ENCODE data around the gene DIRAS1.
A peak's percentile ranks its signal among the peaks of the same experiment; 100 is the strongest.
"Not testable (repeated sequence)": the region's sequence is repeated elsewhere in the genome, so short reads cannot be mapped to it uniquely, and the experiment has no call there.

DIRAS1 gene

DNA sequence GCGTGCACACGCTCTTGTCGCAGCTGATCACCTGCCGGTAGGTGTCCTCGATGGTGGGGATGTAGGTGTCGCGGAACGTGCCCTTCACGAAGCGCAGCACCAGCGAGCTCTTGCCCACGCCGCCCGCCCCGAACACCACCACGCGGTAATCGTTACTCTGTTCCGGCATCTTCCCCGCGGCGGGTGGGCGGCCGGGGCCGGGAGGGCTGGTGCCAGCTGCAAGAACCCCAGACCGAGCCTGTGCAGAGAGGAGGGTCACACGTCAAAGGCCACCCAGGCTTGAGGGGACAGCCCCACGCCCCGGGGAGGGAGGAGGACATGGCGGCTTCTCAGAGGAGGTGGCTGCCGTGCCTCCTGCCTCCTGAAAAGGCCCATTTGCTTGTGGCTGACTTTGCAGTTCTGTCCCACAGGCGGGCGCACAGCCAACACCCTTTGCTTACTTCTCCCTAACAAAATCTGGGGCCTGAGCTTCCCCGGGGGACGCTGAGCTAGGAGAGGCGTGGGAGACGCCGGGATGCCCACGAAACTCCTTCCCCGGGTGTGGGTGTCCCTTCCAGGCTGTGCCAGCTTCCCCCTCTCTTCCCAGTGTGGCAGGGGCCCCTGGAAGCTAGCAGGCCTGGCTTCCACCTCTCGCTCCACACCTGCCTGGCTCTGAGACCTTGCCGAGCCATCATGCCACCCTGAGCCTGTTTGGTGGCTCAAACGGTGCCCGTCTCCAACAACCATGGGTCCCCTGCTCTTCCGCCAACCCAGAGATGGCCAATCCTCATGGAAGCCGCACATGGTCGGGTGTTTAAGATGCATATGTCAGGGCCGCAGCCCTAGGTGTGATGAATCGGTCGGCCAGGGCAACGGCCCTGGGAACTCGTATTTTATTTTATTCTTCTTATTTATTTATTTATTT lies 3.3 kb downstream of the DIRAS1 start:
- no peak overlapping the region for H3K27ac Mint-ChIP-seq
- H3K27me3 Mint-ChIP-seq, result peaks cover 24 to 69% of the 10 kb centered on the region in 2 donors
- ATAC-seq (replicated peaks) (no peak), DNase-seq (no peak)
- H3K4me1 Mint-ChIP-seq (ENCODE audit: low read depth in 2 of 2), result no peaks in the 10 kb centered on the region
- H3K36me3 Mint-ChIP-seq (ENCODE audit: insufficient read depth), result no peaks in the 10 kb centered on the region
- peak overlapping the region in 1 of 2 donors; percentile 13 for H3K4me3 Mint-ChIP-seq
- peaks cover 6 to 14% of the 10 kb centered on the region in 2 donors for H3K9me3 Mint-ChIP-seq

GRCh38 chr19:2716722-2717637 lies 4.2 kb downstream of the DIRAS1 start:
- ATAC-seq (replicated peaks) (no peak), DNase-seq (no peak)
- Mint-ChIP-seq H3K27me3 (peaks cover 22 to 68% of the 10 kb centered on the region in 2 donors), H3K36me3 (ENCODE audit: insufficient read depth) (no peaks in the 10 kb centered on the region), H3K4me1 (ENCODE audit: low read depth in 2 of 2) (no peaks in the 10 kb centered on the region), H3K4me3 (no peak overlapping the region), H3K9me3 (peaks cover 6 to 14% of the 10 kb centered on the region in 2 donors), H3K27ac (no peak overlapping the region)

DNA sequence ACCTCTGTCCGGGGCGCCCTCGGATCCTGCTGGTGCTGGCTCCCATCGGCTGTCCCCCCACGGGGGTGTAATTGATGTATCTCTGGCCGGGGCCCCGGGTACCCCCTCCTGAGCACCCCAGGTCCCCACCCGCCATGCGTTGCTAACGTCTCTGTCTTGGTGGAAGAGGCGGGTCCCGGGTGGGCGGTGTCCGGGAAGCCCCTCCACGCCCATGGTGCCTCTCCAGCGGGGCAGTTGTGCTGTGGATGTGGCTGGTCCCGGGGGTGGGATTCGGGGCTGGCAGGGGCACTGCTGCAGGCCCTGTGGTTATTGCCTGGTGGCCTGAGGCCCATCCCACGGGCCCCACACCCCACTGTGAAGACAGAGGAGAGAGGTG lies 4.9 kb downstream of the DIRAS1 start:
- Mint-ChIP-seq H3K27me3 (peaks cover 29 to 71% of the 10 kb centered on the region in 2 donors), H3K4me3 (no peak overlapping the region), H3K9me3 (peaks cover 6 to 14% of the 10 kb centered on the region in 2 donors), H3K4me1 (ENCODE audit: low read depth in 2 of 2) (peaks cover 2 to 3% of the 10 kb centered on the region in 2 donors), H3K27ac (no peak overlapping the region), H3K36me3 (ENCODE audit: insufficient read depth) (no peaks in the 10 kb centered on the region)
- DNase-seq (no peak), ATAC-seq (replicated peaks) (no peak)

- H3K4me3 Mint-ChIP-seq, result no peak overlapping the region
- H3K9me3 Mint-ChIP-seq, result peaks cover 6 to 14% of the 10 kb centered on the region in 2 donors
- peaks cover 2 to 3% of the 10 kb centered on the region in 2 donors for H3K4me1 Mint-ChIP-seq (ENCODE audit: low read depth in 2 of 2)
- no peaks in the 10 kb centered on the region for H3K36me3 Mint-ChIP-seq (ENCODE audit: insufficient read depth)
- no peak overlapping the region for H3K27ac Mint-ChIP-seq
- ATAC-seq (replicated peaks), result no peak
- peaks cover 32 to 77% of the 10 kb centered on the region in 2 donors for H3K27me3 Mint-ChIP-seq
- DNase-seq, result no peak
Observed at GRCh38 chr19:2715470-2716274, 5.5 kb downstream of the DIRAS1 start.

GRCh38 chr19:2714531-2715269 lies 6.5 kb downstream of the DIRAS1 start:
- Mint-ChIP-seq H3K9me3 (peaks cover 6 to 14% of the 10 kb centered on the region in 2 donors), H3K27me3 (peaks cover 28 to 69% of the 10 kb centered on the region in 2 donors), H3K4me1 (ENCODE audit: low read depth in 2 of 2) (peaks cover 2 to 3% of the 10 kb centered on the region in 2 donors), H3K4me3 (no peak overlapping the region), H3K36me3 (ENCODE audit: insufficient read depth) (peaks cover 4% of the 10 kb centered on the region), H3K27ac (no peak overlapping the region)
- ATAC-seq (replicated peaks), result no peak
- DNase-seq, result no peak

DNA sequence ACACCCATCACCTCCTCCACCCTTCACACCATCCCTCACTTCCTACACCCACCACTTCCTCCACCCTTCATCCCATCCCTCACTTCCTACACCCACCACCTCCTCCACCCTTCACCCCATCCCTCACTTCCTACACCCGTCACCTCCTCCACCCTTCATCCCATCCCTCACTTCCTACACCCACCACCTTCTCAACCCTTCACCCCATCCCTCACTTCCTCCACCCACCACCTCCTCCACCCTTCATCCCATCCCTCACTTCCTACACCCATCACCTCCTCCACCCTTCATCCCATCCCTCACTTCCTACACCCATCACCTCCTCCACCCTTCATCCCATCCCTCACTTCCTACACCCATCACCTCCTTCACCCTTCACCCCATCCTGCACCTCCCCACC lies 7.1 kb downstream of the DIRAS1 start:
- H3K9me3 Mint-ChIP-seq, result peaks cover 6 to 14% of the 10 kb centered on the region in 2 donors
- not testable (repeated sequence) for DNase-seq; H3K4me1 Mint-ChIP-seq (ENCODE audit: low read depth in 2 of 2); ATAC-seq (replicated peaks); H3K36me3 Mint-ChIP-seq (ENCODE audit: insufficient read depth); H3K27ac Mint-ChIP-seq; H3K4me3 Mint-ChIP-seq
- H3K27me3 Mint-ChIP-seq, result peaks cover 26 to 63% of the 10 kb centered on the region in 2 donors

DNA sequence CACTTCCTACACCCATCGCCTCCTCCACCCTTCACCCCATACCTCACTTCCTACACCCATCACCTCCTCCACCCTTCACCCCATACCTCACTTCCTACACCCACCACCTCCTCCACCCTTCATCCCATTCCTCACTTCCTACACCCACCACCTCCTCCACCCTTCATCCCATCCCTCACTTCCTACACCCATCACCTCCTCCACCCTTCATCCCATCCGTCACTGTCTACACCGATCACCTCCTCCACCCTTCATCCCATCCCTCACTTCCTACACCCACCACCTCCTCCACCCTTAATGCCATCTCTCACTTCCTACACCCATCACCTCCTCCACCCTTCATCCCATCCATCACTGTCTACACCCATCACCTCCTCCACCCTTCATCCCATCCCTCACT lies 8.0 kb downstream of the DIRAS1 start:
- not testable (repeated sequence) for H3K36me3 Mint-ChIP-seq (ENCODE audit: insufficient read depth); H3K4me3 Mint-ChIP-seq; H3K27ac Mint-ChIP-seq; DNase-seq; ATAC-seq (replicated peaks); H3K4me1 Mint-ChIP-seq (ENCODE audit: low read depth in 2 of 2)
- Mint-ChIP-seq H3K9me3 (peaks cover 6 to 14% of the 10 kb centered on the region in 2 donors), H3K27me3 (peaks cover 26 to 53% of the 10 kb centered on the region in 2 donors)

GRCh38 chr19:2711875-2712205 lies 9.3 kb downstream of the DIRAS1 start:
- ATAC-seq (replicated peaks) (no peak), DNase-seq (no peak)
- H3K36me3 Mint-ChIP-seq (ENCODE audit: insufficient read depth), result peaks cover 4% of the 10 kb centered on the region
- H3K27me3 Mint-ChIP-seq, result peaks cover 26 to 45% of the 10 kb centered on the region in 2 donors
- peaks cover 2 to 3% of the 10 kb centered on the region in 2 donors for H3K4me1 Mint-ChIP-seq (ENCODE audit: low read depth in 2 of 2)
- no peak overlapping the region for H3K27ac Mint-ChIP-seq
- H3K4me3 Mint-ChIP-seq, result no peak overlapping the region
- H3K9me3 Mint-ChIP-seq, result peaks cover 6 to 14% of the 10 kb centered on the region in 2 donors

DNA sequence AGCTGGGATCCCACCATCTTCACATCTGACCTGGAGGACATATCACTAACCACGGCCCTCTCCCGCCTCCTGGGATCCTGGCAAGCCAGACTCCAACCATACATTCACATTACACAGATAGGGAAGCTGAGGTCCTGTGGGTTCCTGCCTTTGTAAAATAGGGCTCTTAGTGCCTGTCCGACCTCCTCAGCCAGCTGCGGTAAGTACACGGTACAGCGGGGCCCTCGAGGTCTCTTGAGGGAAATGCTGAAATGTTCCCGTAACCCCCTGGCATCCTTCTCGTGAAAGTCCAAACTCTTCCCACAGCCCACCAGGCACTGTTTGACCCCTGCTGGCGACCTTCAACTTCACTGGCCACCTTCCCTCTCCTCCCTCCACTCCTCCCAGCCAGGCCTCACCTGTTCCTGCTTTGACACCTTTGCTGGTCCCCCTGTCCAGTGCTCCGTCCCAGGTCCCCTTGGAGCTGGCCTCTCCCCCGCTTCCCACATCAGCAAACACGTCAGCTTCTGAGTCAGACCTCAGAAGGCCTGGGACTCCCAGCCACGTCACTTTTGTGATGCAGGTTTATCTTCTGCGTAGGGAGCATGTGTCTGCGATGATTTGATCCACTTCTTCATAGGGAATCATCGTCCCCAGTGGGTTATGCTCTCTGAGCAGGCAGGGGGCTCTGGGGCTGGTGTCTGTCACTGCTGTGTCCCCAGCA lies 9.8 kb downstream of the DIRAS1 start:
- Mint-ChIP-seq H3K36me3 (ENCODE audit: insufficient read depth) (peaks cover 4% of the 10 kb centered on the region), H3K4me1 (ENCODE audit: low read depth in 2 of 2) (peaks cover 2 to 3% of the 10 kb centered on the region in 2 donors), H3K27ac (no peak overlapping the region), H3K9me3 (peaks cover 6 to 14% of the 10 kb centered on the region in 2 donors), H3K4me3 (no peak overlapping the region), H3K27me3 (peaks cover 26 to 40% of the 10 kb centered on the region in 2 donors)
- no peak for DNase-seq
- no peak for ATAC-seq (replicated peaks)

DNA sequence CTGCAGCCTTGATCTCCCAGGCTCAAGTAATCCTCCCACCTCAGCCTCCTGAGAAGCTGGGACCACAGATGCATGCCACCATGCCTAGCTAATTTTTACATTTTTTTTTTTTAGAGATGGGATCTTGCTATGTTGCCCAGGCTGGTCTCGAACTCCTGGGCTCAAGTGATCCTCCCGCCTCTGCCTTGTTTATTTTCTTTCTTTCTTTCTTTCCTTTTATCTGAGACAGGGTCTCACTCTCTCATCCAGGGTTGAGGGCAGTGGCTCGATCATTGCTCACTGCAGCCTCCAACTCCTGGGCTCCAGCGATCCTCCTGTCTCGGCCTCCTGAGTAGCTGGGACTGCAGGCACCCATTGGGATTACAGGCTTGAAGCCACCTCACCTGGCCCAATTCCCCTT lies 14.9 kb downstream of the DIRAS1 start:
- ATAC-seq (replicated peaks), result no peak
- no peak for DNase-seq
- H3K4me1 Mint-ChIP-seq (ENCODE audit: low read depth in 2 of 2), result peaks cover 2 to 9% of the 10 kb centered on the region in 2 donors
- peaks cover 3 to 6% of the 10 kb centered on the region in 2 donors for H3K27me3 Mint-ChIP-seq
- peaks cover 7% of the 10 kb centered on the region for H3K36me3 Mint-ChIP-seq (ENCODE audit: insufficient read depth)
- H3K4me3 Mint-ChIP-seq, result no peak overlapping the region
- no peaks in the 10 kb centered on the region for H3K9me3 Mint-ChIP-seq
- H3K27ac Mint-ChIP-seq, result no peak overlapping the region

DNA sequence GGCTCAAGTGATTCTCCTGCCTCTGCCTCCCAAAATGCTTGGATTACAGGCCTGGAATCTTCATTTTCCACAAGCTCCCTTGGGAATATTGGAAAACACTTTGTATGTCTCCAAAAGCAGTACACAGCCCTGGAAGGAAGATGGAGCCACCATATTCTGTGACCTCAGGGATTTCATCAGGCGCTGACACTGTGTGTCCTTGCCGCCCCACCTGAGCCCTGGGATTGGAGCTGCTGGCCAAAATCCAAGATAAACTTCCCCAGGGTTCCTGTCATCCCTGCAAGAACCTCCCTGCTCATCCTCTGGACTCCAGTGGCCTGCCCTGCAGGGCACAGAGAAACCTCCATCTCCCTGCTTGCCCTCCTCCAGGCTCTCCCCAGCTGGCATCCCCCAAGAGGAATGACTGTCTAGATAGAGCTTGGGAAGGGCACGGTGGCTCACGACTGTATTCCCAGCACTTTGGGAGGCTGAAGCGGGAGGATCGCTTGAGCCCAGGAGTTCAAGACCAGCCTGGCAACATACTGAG lies 17.4 kb downstream of the DIRAS1 start:
- Mint-ChIP-seq H3K36me3 (ENCODE audit: insufficient read depth) (peaks cover 3% of the 10 kb centered on the region), H3K4me3 (no peak overlapping the region), H3K9me3 (no peaks in the 10 kb centered on the region), H3K27me3 (no peaks in the 10 kb centered on the region), H3K27ac (peak overlapping the region in 1 of 2 donors; percentile 10), H3K4me1 (ENCODE audit: low read depth in 2 of 2) (peaks cover 7 to 12% of the 10 kb centered on the region in 2 donors)
- ATAC-seq (replicated peaks), result no peak
- DNase-seq, result no peak

DNA sequence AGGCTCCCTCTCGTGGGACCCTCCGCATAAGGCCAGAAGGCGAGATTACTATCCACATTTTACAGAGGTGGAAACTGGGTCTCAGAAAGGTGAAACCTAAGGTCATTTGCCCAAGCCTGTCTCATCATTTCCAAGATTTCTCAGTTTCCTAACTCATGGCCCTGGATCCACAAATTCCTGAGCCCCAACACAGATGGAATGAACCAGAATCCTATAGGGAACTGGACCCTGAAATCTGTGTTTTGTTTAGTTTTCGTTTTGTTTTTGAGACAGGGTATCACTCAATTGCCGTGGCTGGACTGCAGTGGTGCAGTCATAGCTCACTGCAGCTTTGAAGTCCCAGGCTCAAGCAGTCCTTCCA lies 18.1 kb downstream of the DIRAS1 start:
- Mint-ChIP-seq H3K9me3 (no peaks in the 10 kb centered on the region), H3K36me3 (ENCODE audit: insufficient read depth) (peaks cover 3% of the 10 kb centered on the region)
- no peak for ATAC-seq (replicated peaks)

More for the DNA sequence above, 18.1 kb downstream of the DIRAS1 start:
- no peaks in the 10 kb centered on the region for H3K27me3 Mint-ChIP-seq
- H3K4me1 Mint-ChIP-seq (ENCODE audit: low read depth in 2 of 2), result peaks cover 10 to 12% of the 10 kb centered on the region in 2 donors
- DNase-seq, result no peak
- H3K27ac Mint-ChIP-seq, result peak overlapping the region; percentile 10 to 68
- peak overlapping the region; percentile 33 to 62 for H3K4me3 Mint-ChIP-seq

Data from effector memory CD8-positive, alpha-beta T cell (primary cell).